ENCODE results near the gene SULT2B1. TPM values are rescaled to one million over a fixed set of nuclear protein-coding genes. Genes with fewer than 3 reads are reported as not detected.

SULT2B1 gene
- total RNA-seq, 1 experiment from 2014 or later = 6.2 TPM

DNA sequence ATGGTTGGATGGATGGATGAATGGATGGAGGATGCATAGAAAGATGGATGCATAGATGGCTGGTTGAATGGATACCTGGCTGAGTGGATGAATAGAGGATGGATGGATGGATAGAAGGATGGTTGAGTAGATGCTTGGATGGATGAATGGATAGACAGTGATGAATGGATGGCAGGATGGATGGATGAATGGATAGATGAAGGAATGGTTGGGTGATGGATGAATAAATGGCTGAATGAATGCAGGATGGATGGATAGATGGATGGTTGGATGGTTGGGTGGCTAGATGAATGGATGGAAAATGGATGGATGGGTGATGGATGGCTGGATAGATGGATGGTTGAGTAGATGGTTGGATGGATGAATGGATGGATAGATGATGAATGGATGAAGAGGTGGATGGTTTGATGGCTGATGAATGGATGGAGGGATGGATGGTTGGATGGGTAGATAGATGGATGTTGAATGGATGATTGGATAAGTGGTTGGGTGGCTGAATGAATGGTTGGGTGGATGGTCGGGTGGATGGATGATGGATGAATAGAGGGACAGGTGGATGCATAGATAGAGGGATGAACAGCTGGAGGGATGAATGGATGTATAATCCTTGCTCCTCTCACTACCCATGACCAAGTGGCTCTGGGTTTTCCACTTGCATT lies 3.6 kb upstream of the SULT2B1 start:
- no TSS peak for BruUV-seq (replicated peaks)
- H3K79me2 ChIP-seq (ENCODE audit: low read depth) = no peaks in the 10 kb centered on the region
- H3K27ac ChIP-seq = no peak overlapping the region
- peaks cover 39% of the 10 kb centered on the region for H3K4me1 ChIP-seq (replicated peaks; ENCODE audit: insufficient read depth)
- no peak for TF ChIP-seq EZH2 (IDR thresholded peaks at IDR 0.05; ENCODE audit: low read depth)
- TF ChIP-seq, protein P1, sequence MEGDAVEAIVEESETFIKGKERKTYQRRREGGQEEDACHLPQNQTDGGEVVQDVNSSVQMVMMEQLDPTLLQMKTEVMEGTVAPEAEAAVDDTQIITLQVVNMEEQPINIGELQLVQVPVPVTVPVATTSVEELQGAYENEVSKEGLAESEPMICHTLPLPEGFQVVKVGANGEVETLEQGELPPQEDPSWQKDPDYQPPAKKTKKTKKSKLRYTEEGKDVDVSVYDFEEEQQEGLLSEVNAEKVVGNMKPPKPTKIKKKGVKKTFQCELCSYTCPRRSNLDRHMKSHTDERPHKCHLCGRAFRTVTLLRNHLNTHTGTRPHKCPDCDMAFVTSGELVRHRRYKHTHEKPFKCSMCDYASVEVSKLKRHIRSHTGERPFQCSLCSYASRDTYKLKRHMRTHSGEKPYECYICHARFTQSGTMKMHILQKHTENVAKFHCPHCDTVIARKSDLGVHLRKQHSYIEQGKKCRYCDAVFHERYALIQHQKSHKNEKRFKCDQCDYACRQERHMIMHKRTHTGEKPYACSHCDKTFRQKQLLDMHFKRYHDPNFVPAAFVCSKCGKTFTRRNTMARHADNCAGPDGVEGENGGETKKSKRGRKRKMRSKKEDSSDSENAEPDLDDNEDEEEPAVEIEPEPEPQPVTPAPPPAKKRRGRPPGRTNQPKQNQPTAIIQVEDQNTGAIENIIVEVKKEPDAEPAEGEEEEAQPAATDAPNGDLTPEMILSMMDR (conservative IDR thresholded peaks at IDR 0.05) = no peak
- no peak for DNase-seq
- no peak overlapping the region for H3K4me3 ChIP-seq
- H3K9me3 ChIP-seq (ENCODE audit: insufficient read depth, low read depth) = no peaks in the 10 kb centered on the region
- H3K27me3 ChIP-seq (ENCODE audit: insufficient read depth, low read depth) = no peaks in the 10 kb centered on the region
- no peaks in the 10 kb centered on the region for H3K9me2 ChIP-seq (ENCODE audit: insufficient read depth)
- H2AFZ ChIP-seq = no peak overlapping the region
- ChIA-PET POLR2A (ENCODE audit: unreplicated experiment) (no interaction called here), CTCF (no interaction called here)
- peaks cover 27% of the 10 kb centered on the region for H3F3A ChIP-seq (ENCODE audit: insufficient read depth, low read depth)
- no peaks in the 10 kb centered on the region for H3K36me3 ChIP-seq (ENCODE audit: low read depth)
- no peaks in the 10 kb centered on the region for H4K20me1 ChIP-seq (ENCODE audit: insufficient read depth)
- intact Hi-C loops (cut with micrococcal nuclease; ENCODE audit: unreplicated experiment) = no loop called here
- H3K4me2 ChIP-seq = no peak overlapping the region

DNA sequence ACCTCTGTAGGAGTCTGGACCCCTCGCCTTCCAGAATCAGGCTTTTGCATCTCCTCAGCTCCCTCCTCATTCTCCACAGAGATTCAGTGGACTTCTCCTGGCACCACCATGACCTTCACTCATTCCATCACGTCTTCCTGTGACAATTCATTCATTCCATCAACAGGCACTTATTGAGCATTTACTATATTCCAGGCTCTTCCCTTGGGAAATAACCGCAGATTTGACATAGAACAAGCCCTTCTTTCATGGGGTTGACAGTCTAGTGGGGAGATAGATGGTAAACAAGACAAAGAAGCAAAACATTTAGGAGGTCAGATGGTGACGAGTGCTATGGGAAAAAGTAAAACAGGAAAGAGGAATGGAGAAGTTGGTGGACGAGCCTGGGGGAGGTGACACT lies 2.6 kb upstream of the SULT2B1 start:
- no peaks in the 10 kb centered on the region for H3K79me2 ChIP-seq (ENCODE audit: low read depth)
- intact Hi-C loops (cut with micrococcal nuclease; ENCODE audit: unreplicated experiment) = no loop called here
- no peak overlapping the region for H2AFZ ChIP-seq
- H3F3A ChIP-seq (ENCODE audit: insufficient read depth, low read depth) = peaks cover 35% of the 10 kb centered on the region
- H3K4me2 ChIP-seq = no peak overlapping the region
- peaks cover 43% of the 10 kb centered on the region for H3K4me1 ChIP-seq (replicated peaks; ENCODE audit: insufficient read depth)
- no peaks in the 10 kb centered on the region for H4K20me1 ChIP-seq (ENCODE audit: insufficient read depth)
- no peaks in the 10 kb centered on the region for H3K9me2 ChIP-seq (ENCODE audit: insufficient read depth)
- no peak overlapping the region for H3K4me3 ChIP-seq
- H3K27ac ChIP-seq = no peak overlapping the region
- CTCF ChIA-PET = no interaction called here
- H3K9me3 ChIP-seq (ENCODE audit: insufficient read depth, low read depth) = no peaks in the 10 kb centered on the region
- TF ChIP-seq EZH2 (IDR thresholded peaks at IDR 0.05; ENCODE audit: low read depth) = no peak
- TF ChIP-seq, protein P1 (conservative IDR thresholded peaks at IDR 0.05) = no peak
- H3K27me3 ChIP-seq (ENCODE audit: insufficient read depth, low read depth) = no peaks in the 10 kb centered on the region
- POLR2A ChIA-PET (ENCODE audit: unreplicated experiment) = no interaction called here
- no peaks in the 10 kb centered on the region for H3K36me3 ChIP-seq (ENCODE audit: low read depth)
- BruUV-seq (replicated peaks) = no TSS peak
- no peak for DNase-seq

DNA sequence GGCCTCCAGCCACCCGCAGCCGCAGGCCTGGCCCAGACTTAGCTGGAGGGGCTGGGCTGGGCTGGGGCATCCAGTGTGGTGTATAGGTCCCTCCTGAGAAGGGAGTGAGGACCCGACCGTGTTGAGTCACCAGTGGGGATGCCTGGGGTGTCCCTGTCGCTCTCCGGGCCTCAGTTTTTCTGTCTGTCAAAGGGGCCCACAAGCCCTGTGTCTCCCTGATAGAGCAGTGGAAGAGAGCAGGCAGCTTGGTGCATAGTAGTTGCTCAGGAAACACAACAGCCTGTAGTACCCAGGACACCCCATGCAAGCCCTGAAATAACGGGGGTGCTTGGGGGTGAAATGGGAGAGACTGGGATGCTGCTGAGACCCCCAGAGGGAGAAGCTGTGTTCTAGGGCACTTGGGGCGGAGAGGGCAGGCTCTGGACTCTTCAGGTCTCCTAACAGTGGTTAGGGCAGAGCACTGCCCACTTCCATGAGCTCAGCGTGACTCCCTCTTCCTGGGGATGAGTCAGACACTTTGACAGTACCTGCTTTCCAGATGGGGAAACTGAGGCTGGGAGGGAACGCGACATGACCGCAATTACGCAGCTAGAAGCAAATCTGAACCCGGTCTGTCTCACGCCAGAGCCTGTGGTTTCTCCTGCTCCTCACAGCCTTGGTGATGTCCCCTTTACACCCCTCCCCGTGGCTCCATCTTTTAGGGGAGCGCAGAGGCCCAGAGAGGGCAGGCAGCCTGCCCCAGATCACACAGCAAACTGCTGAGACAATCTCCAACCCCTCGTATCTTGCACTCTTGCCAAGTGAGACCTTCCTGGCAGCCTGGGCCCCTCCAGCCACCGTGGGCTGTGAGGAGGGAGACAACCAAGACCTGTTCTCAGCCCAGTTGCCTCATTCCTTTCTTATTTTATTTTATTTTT lies 692 bp downstream of the SULT2B1 start:
- H3K4me2 ChIP-seq = peak overlapping the region; percentile 67
- TSS peak; percentile 47 for BruUV-seq (replicated peaks)
- TF ChIP-seq EZH2 (IDR thresholded peaks at IDR 0.05; ENCODE audit: low read depth) = no peak
- TF ChIP-seq, protein P1 (conservative IDR thresholded peaks at IDR 0.05) = no peak

More for the DNA sequence above, 692 bp downstream of the SULT2B1 start:
- Histone ChIP-seq H2AFZ (peak overlapping the region; percentile 41; the same call in 1 of the 2 replicates), H3K9me3 (ENCODE audit: insufficient read depth, low read depth) (no peaks in the 10 kb centered on the region), H3K4me3 (peak overlapping the region; percentile 31; the same call in 1 of the 2 replicates), H3K4me1 (replicated peaks; ENCODE audit: insufficient read depth) (peaks cover 59% of the 10 kb centered on the region), H3K36me3 (ENCODE audit: low read depth) (no peaks in the 10 kb centered on the region), H3K79me2 (ENCODE audit: low read depth) (no peaks in the 10 kb centered on the region), H3F3A (ENCODE audit: insufficient read depth, low read depth) (peaks cover 53% of the 10 kb centered on the region), H3K27me3 (ENCODE audit: insufficient read depth, low read depth) (no peaks in the 10 kb centered on the region), H4K20me1 (ENCODE audit: insufficient read depth) (no peaks in the 10 kb centered on the region), H3K9me2 (ENCODE audit: insufficient read depth) (no peaks in the 10 kb centered on the region), H3K27ac (peak overlapping the region; percentile 49; the same call in 1 of the 2 replicates)
- intact Hi-C loops (cut with micrococcal nuclease; ENCODE audit: unreplicated experiment) = loop anchor here (2.0 kb wide), 1 partner anchor 40 kb away; no protein-coding TSS in a partner anchor
- ChIA-PET POLR2A (ENCODE audit: unreplicated experiment) (no interaction called here), CTCF (interaction anchor here (1.3 kb wide), 1 partner anchor 32 kb away, joined by 4 read pairs; no protein-coding TSS in a partner anchor)
- no peak for DNase-seq
